ENCODE data around the gene NDUFB8. TPM values are rescaled to one million over a fixed set of nuclear protein-coding genes. Genes with fewer than 3 reads are reported as not detected.
A peak's percentile ranks its signal among the peaks of the same experiment; 100 is the strongest.

NDUFB8 gene
- total RNA-seq, 1 donor from 2014 or later = 430 TPM

GRCh38 chr10:100522107-100522801 is 7.4 kb downstream of the NDUFB8 start:
- no peak overlapping the region for H3K27ac ChIP-seq (replicated peaks)
- no peaks in the 10 kb centered on the region for H3K27me3 ChIP-seq (ENCODE audit: low read depth)
- intact Hi-C loops (cut with micrococcal nuclease) = no loop called here
- TF ChIP-seq, protein P1, sequence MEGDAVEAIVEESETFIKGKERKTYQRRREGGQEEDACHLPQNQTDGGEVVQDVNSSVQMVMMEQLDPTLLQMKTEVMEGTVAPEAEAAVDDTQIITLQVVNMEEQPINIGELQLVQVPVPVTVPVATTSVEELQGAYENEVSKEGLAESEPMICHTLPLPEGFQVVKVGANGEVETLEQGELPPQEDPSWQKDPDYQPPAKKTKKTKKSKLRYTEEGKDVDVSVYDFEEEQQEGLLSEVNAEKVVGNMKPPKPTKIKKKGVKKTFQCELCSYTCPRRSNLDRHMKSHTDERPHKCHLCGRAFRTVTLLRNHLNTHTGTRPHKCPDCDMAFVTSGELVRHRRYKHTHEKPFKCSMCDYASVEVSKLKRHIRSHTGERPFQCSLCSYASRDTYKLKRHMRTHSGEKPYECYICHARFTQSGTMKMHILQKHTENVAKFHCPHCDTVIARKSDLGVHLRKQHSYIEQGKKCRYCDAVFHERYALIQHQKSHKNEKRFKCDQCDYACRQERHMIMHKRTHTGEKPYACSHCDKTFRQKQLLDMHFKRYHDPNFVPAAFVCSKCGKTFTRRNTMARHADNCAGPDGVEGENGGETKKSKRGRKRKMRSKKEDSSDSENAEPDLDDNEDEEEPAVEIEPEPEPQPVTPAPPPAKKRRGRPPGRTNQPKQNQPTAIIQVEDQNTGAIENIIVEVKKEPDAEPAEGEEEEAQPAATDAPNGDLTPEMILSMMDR (IDR thresholded peaks at IDR 0.05; ENCODE audit: borderline replicate concordance) = no peak
- no peaks in the 10 kb centered on the region for H3K9me3 ChIP-seq (replicated peaks)
- H3K4me1 ChIP-seq = peaks cover 28% of the 10 kb centered on the region
- H3K36me3 ChIP-seq = peaks cover 48% of the 10 kb centered on the region
- no peak for DNase-seq
- H3K4me3 ChIP-seq = no peak overlapping the region

DNA sequence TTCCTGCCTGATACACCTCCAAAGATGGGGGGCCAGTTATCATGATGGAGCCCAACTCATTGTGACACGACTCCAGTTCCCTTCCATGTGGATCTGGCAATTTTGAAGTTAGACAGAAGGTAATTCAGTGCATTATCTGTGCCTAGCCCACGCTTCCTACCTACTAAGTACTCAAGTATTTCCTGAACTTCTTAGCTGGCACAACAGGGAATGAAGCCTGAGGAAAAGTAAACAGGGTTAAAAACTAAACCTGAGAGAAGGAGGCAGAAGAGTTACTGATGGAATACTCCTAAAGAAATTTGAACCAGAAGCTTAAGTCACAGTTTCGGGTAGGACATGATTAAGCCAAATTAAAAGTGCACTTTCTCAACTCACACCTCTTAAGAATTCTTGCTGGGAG is 8.9 kb downstream of the NDUFB8 start:
- H3K27ac ChIP-seq (replicated peaks) = no peak overlapping the region
- H3K36me3 ChIP-seq = peaks cover 36% of the 10 kb centered on the region
- H3K9me3 ChIP-seq (replicated peaks) = no peaks in the 10 kb centered on the region
- intact Hi-C loops (cut with micrococcal nuclease) = no loop called here
- DNase-seq = no peak
- TF ChIP-seq, protein P1 (IDR thresholded peaks at IDR 0.05; ENCODE audit: borderline replicate concordance) = no peak
- H3K27me3 ChIP-seq (ENCODE audit: low read depth) = no peaks in the 10 kb centered on the region
- H3K4me3 ChIP-seq = no peak overlapping the region
- peaks cover 18% of the 10 kb centered on the region for H3K4me1 ChIP-seq

DNA sequence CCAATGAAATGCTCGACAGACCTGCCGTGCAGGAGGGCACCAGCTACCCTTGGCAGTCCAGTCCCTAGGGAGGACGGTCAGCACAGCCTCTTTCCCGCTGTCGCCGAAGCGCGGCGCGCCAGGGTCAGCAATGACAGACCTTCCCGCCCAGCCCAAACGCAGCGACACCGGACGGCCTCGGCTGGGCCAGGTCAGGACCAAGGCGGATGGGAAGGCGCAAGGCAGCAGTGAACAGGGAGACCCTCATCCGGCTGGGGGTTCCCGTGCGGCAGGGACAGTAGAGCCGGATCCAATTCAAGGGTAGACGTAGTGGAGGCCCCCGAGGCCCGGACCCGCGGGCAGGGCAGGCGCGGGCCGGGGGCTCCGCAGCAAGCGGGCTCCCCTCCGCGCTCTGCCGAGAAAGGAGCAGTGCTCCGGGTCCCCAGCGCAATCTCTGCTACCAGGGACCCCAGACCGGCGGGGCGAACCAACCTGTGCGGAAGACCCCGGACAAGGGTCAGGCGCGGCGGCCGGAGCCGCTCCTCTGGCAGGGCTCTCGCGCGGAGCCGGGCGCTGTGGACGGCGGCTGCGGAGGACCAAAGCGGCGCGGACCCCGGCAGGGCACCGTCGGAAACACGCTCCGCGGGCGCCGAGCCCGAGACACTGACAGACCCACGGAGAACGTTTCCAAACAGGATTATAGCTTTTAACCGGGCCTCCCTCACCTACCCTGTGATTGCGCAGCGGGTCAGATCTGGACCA is 10.2 kb downstream of the NDUFB8 start, which contains the start of gene SEC31B:
Gene SEC31B (minus strand): TSS at position 551 of the 741 bp plus-strand sequence. CDS start 2,909 bp downstream, outside the sequence.
- no peaks in the 10 kb centered on the region for H3K27me3 ChIP-seq (ENCODE audit: low read depth)
- DNase-seq = peak; percentile 53
- H3K36me3 ChIP-seq = peaks cover 36% of the 10 kb centered on the region
- peak within 1 kb of the TSS; percentile 70 for H3K27ac ChIP-seq (replicated peaks)
- H3K4me3 ChIP-seq = peak within 1 kb of the TSS; percentile 79
- intact Hi-C loops (cut with micrococcal nuclease) = no loop called here
- no peaks in the 10 kb centered on the region for H3K9me3 ChIP-seq (replicated peaks)
- TF ChIP-seq, protein P1 (IDR thresholded peaks at IDR 0.05; ENCODE audit: borderline replicate concordance) = no peak
- H3K4me1 ChIP-seq = peaks cover 18% of the 10 kb centered on the region

DNA sequence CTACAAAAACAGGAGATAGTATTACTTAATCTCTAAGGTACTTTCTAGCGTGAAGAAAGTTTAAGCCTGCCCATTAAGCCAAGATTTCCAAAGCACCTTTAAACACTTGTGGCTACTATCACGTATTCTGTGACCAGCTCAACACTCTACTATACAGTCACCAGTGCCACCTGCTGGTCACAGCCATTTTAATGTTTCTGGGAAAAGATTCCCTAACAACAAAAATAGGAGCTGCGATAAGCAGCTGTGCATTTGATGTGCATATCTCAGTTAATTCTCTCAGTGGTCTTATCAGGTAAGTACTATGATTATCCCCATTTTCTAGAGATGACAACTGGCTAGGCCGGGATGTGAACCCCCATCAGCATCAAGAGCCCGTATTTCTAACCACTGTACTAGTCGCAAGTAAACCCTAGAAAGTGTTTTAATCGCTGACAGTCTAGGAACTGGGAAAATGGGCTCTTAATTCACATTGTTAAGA is 10.9 kb downstream of the NDUFB8 start:
- Histone ChIP-seq H3K4me3 (peak overlapping the region; percentile 79), H3K4me1 (peaks cover 18% of the 10 kb centered on the region), H3K27ac (replicated peaks) (peak overlapping the region; percentile 70), H3K9me3 (replicated peaks) (no peaks in the 10 kb centered on the region), H3K27me3 (ENCODE audit: low read depth) (no peaks in the 10 kb centered on the region), H3K36me3 (peaks cover 29% of the 10 kb centered on the region)
- intact Hi-C loops (cut with micrococcal nuclease) = no loop called here
- peak; percentile 30 for DNase-seq
- TF ChIP-seq, protein P1 (IDR thresholded peaks at IDR 0.05; ENCODE audit: borderline replicate concordance) = peak; percentile 75

GRCh38 chr10:100516847-100517246 is 12.8 kb downstream of the NDUFB8 start:
- H3K9me3 ChIP-seq (replicated peaks) = no peaks in the 10 kb centered on the region
- H3K27ac ChIP-seq (replicated peaks) = no peak overlapping the region
- peaks cover 18% of the 10 kb centered on the region for H3K4me1 ChIP-seq
- peaks cover 30% of the 10 kb centered on the region for H3K36me3 ChIP-seq
- intact Hi-C loops (cut with micrococcal nuclease) = no loop called here
- H3K4me3 ChIP-seq = no peak overlapping the region
- TF ChIP-seq, protein P1 (IDR thresholded peaks at IDR 0.05; ENCODE audit: borderline replicate concordance) = peak; percentile 25
- DNase-seq = no peak
- no peaks in the 10 kb centered on the region for H3K27me3 ChIP-seq (ENCODE audit: low read depth)

Data from left ventricle myocardium inferior (tissue), 1 donor.